Natural killer cell (primary cell): ENCODE measurements around the gene PPP2CA. TPM values are rescaled to one million over a fixed set of nuclear protein-coding genes. Genes with fewer than 3 reads are reported as not detected.
A peak's percentile ranks its signal among the peaks of the same experiment; 100 is the strongest.
"Not testable (repeated sequence)": the region's sequence is repeated elsewhere in the genome, so short reads cannot be mapped to it uniquely, and the experiment has no call there.

ENCODE experiments used
- ATAC-seq, 3 donors: fragments of 150-1000 bp in 2 of 3; fragments of 200-7000 bp in 1 of 3; cut with Tn5 transposase; 1 replicate in 1 of 3; 2 replicates in 2 of 3; pipeline ENCODE4 v1.10.0; 2021; ENCODE audit warnings: mild to moderate bottlenecking in 2 of 3, moderate library complexity in 2 of 3
- DNase-seq, 2 donors: peaks; one replicate each; pipeline versions ENCODE4 v3.0.0 to v3.0.0-alpha.2; 2013 to 2021; ENCODE audit warnings: mixed read lengths in 1 of 2
- H3K27ac ChIP-seq: one replicate; pipeline ENCODE4 v1.5.1; 2013; ENCODE audit warnings: mild to moderate bottlenecking, low read length
- H3K27me3 ChIP-seq: one replicate; pipeline ENCODE4 v1.6.1; 2013; ENCODE audit warnings: low read length; ENCODE audit not compliant: control insufficient read depth, insufficient read depth
- H3K36me3 ChIP-seq: one replicate; pipeline ENCODE4 v1.6.1; 2013; ENCODE audit warnings: low read length; ENCODE audit not compliant: control insufficient read depth, insufficient read depth
- H3K4me1 ChIP-seq: one replicate; pipeline ENCODE4 v1.6.1; 2013; ENCODE audit warnings: low read length; ENCODE audit not compliant: control insufficient read depth, insufficient read depth
- H3K4me3 ChIP-seq: one replicate; pipeline ENCODE4 v1.5.1; 2013; ENCODE audit warnings: low read length
- H3K9me3 ChIP-seq: one replicate; pipeline ENCODE4 v1.6.1; 2013; ENCODE audit warnings: low read length; ENCODE audit not compliant: control insufficient read depth, insufficient read depth
- H3K27ac Mint-ChIP-seq, 2 donors: one replicate each; pipeline ENCODE4 v1.8.0; 2022; ENCODE audit warnings: mild to moderate bottlenecking in 2 of 2, mixed read lengths in 2 of 2, moderate library complexity in 1 of 2
- H3K27me3 Mint-ChIP-seq, 2 donors: one replicate each; pipeline ENCODE4 v1.8.0; 2022; ENCODE audit warnings: low read depth in 2 of 2, mixed read lengths in 2 of 2
- H3K36me3 Mint-ChIP-seq: one replicate; pipeline ENCODE4 v1.8.0; 2022; ENCODE audit warnings: mixed read lengths
- H3K4me1 Mint-ChIP-seq, 2 donors: one replicate each; pipeline ENCODE4 v1.8.0; 2022; ENCODE audit warnings: mixed read lengths in 2 of 2
- H3K4me3 Mint-ChIP-seq: one replicate; pipeline ENCODE4 v1.8.0; 2022; ENCODE audit warnings: mild to moderate bottlenecking, moderate library complexity, mixed read lengths
- H3K9me3 Mint-ChIP-seq, 2 donors: one replicate each; pipeline ENCODE4 v1.8.0; 2022; ENCODE audit warnings: mixed read lengths in 2 of 2
- WGBS: methylation state at CpG from one replicate; pipeline ENCODE4 v1.1.7; 2013; ENCODE audit warnings: missing lambda C conversion rate; ENCODE audit not compliant: insufficient coverage; 5-methylcytosine and 5-hydroxymethylcytosine counted together
- intact Hi-C: fragments of 100-400 bp; cut with micrococcal nuclease; formaldehyde crosslinking; loops from one replicate; pipeline ENCODE4 v1.14.2; 2022
- total RNA-seq, 4 donors: library from RNA; stranded (reverse); fragments of 120-200 nt in 1 of 4; gene quantifications; one replicate each; pipeline versions ENCODE4 v1.2.3 to v1.2.4, GENCODE V29; 2013 to 2022
- TF ChIP-seq, protein P1 (sequence below): fragments of 200-600 bp; IDR thresholded peaks from one replicate; pipeline ENCODE4 v1.8.0; 2022; ENCODE audit warnings: antibody characterized with exemption

The PPP2CA gene
- total RNA-seq, 3 donors from 2014 or later (not counting 1 experiment from before 2014, with no cell fraction given) = 188 to 205 (median 191) TPM

DNA sequence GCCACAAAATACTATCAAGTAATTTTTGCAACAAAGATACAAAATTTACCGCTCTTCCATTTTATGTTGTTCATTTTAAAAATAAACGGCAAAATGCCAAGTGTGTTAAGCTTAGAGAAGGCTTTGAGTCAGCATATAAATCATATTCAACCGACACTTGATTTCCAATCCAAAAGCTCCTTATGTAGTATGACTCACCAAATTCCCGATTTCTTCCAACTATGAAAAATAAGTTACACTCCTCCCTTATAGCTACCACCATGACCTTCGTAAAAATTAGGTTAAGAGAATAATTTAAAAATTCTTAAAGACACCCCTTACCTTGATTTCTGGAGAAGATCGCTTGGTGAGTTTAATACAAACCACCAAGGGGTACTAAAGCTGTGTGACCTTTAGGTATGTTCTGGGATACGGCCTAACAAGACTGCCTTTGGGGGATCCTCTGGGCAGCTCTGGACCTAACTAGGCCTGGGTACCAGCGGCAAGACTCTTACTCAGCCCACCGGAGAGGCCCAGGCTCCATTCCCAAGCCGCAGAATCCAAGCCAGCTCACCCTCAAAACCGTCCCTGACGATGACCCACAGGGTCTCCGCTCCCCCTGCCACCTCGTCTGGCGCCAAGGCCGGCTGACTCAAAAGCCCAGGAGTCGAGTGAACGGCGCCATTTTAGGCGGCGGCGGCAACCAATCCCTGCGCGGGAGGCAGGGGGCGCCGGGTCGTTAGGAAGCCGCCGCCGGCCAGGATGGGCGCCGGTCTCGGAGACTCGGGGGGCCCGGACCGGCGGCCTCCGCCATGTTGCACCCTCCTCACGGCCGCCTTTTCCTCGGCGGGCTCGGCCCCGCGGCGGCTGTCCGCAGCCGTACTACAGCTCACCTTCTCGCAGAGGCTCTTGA, 739 bp downstream of the PPP2CA start:
- Histone ChIP-seq H3K4me3 (peak overlapping the region; percentile 79), H3K9me3 (no peaks in the 10 kb centered on the region), H3K27ac (peak overlapping the region; percentile 96), H3K36me3 (peaks cover 7% of the 10 kb centered on the region), H3K27me3 (no peaks in the 10 kb centered on the region), H3K4me1 (peaks cover 23% of the 10 kb centered on the region)
- Mint-ChIP-seq H3K27ac (peak overlapping the region; percentile 96 to 100), H3K27me3 (no peaks in the 10 kb centered on the region), H3K4me1 (peaks cover 62 to 68% of the 10 kb centered on the region in 2 donors), H3K36me3 (no peaks in the 10 kb centered on the region), H3K9me3 (no peaks in the 10 kb centered on the region), H3K4me3 (peak overlapping the region; percentile 97)
- ATAC-seq (peak; percentile 34 to 51 (median 43)), DNase-seq (peak; percentile 72 to 79)
- WGBS = under 1% methylated on average over 47 of the region's 49 CpGs
- intact Hi-C loops = loop anchor here (10.0 kb wide), 1 partner anchor 300 kb away; the partner anchor contains the start of gene JADE2
- TF ChIP-seq, protein P1, sequence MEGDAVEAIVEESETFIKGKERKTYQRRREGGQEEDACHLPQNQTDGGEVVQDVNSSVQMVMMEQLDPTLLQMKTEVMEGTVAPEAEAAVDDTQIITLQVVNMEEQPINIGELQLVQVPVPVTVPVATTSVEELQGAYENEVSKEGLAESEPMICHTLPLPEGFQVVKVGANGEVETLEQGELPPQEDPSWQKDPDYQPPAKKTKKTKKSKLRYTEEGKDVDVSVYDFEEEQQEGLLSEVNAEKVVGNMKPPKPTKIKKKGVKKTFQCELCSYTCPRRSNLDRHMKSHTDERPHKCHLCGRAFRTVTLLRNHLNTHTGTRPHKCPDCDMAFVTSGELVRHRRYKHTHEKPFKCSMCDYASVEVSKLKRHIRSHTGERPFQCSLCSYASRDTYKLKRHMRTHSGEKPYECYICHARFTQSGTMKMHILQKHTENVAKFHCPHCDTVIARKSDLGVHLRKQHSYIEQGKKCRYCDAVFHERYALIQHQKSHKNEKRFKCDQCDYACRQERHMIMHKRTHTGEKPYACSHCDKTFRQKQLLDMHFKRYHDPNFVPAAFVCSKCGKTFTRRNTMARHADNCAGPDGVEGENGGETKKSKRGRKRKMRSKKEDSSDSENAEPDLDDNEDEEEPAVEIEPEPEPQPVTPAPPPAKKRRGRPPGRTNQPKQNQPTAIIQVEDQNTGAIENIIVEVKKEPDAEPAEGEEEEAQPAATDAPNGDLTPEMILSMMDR = peak; percentile 23

DNA sequence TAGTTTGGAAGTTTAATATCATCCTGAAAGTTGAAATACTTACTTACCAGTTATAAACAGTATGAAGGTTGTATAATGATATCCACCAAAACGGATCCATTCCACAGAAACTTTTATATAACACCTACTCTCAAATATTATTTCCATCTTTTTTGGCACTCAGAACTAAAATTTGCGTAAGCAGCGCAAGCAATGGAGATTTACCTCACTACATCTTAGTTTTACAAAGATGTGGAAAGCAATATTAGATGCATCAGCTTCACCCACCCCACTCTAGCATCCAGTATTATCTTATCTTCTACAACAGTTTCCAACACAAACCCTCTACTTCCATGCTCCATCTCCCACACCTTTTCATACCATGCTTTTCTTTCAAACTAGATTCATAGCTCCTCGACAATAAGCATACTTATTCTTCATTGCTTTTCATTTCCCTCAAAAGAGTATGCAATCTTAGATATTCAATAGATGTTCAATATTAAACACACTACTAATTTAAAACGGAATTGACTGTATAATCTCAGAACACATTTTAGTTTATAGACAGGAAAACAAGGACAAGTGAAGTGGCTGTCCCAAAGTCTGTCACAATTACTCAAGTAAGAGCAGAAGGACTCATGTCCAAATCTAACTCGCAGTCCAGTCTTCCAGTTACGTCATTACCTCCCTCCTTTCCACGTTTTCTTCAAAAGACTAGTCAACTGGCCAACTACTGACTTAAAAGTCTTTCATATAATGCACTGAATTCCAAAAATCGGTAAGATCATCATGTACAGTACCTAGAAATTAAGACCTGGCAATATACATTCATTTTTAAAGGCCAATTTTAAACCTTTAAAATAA, 2.2 kb downstream of the PPP2CA start:
- Mint-ChIP-seq H3K27ac (peak overlapping the region; percentile 96 to 100), H3K4me1 (peaks cover 77 to 82% of the 10 kb centered on the region in 2 donors), H3K9me3 (no peaks in the 10 kb centered on the region), H3K36me3 (no peaks in the 10 kb centered on the region), H3K4me3 (peak overlapping the region; percentile 97), H3K27me3 (no peaks in the 10 kb centered on the region)
- Histone ChIP-seq H3K27me3 (no peaks in the 10 kb centered on the region), H3K4me3 (peak overlapping the region; percentile 79), H3K9me3 (no peaks in the 10 kb centered on the region), H3K36me3 (peaks cover 7% of the 10 kb centered on the region), H3K4me1 (peaks cover 33% of the 10 kb centered on the region), H3K27ac (no peak overlapping the region)
- WGBS = 53% methylated on average over 8 of the region's 9 CpGs
- TF ChIP-seq, protein P1 = no peak
- no peak for ATAC-seq
- intact Hi-C loops = loop anchor here (10.0 kb wide), 1 partner anchor 301 kb away; the partner anchor contains the start of gene JADE2
- DNase-seq = peak in 1 of 2 donors; percentile 17

DNA sequence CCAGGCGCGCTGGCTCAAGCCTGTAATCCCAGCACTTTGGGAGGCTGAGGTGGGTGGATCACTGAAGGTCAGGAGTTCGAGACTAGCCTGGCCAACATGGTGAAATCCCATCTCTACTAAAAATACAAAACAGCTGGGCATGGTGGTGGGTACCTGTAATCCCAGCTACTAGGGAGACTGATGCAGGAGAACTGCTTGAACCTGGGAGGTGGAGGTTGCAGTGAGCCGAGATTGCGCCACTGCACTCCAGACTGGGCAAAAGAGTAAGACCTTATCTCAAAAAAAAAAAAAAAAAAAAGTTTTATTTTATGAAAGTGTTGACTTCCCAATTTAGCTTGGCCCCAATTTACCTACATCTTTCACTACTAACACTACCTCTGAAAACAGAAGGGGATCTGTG, 4.2 kb downstream of the PPP2CA start:
- intact Hi-C loops = loop anchor here (10.0 kb wide), 1 partner anchor 303 kb away; the partner anchor contains the start of gene JADE2
- H3K36me3 Mint-ChIP-seq, H3K9me3 Mint-ChIP-seq, ATAC-seq, H3K27me3 Mint-ChIP-seq, H3K27me3 ChIP-seq, H3K36me3 ChIP-seq, H3K9me3 ChIP-seq, H3K4me3 ChIP-seq, H3K27ac ChIP-seq, DNase-seq: not testable (repeated sequence)
- 94% methylated on average over 2 of the region's 5 CpGs for WGBS
- H3K4me1 ChIP-seq = peaks cover 25% of the 10 kb centered on the region
- H3K4me3 Mint-ChIP-seq = peak overlapping the region; percentile 21
- peaks cover 80 to 83% of the 10 kb centered on the region in 2 donors for H3K4me1 Mint-ChIP-seq
- peak overlapping the region; percentile 20 to 72 for H3K27ac Mint-ChIP-seq
